Skeletal muscle tissue (tissue), 2 donors: ENCODE results near the gene ATG2A. TPM values are rescaled to one million over a fixed set of nuclear protein-coding genes. Genes with fewer than 3 reads are reported as not detected.

Experiments used
- small RNA-seq: library from RNA; depleted of rRNA; stranded (forward); fragments of <200 nt; gene quantifications from one replicate; pipeline ENCODE3, GENCODE V24; 2014
- total RNA-seq: library from RNA; depleted of rRNA; stranded (reverse); fragments of >200 nt; gene quantifications from one replicate; pipeline ENCODE4 v1.2.3, GENCODE V29; 2014

ATG2A gene
- total RNA-seq, 1 donor from 2014 or later = 3.1 TPM

Small RNA genes within 50 kb of the gene (small RNA-seq; reads per million reads assigned to genes)
- gene MIR6749 = not detected
- not detected for gene MIR6750

Other genes with a start within 250 kb of the ATG2A start
- 9.4 TPM for gene NRXN2, start 194.0 kb downstream of the ATG2A start, total RNA-seq
- gene RASGRP2, start 173.1 kb downstream of the ATG2A start, total RNA-seq = 12.0 TPM
- 291 TPM for gene PYGM, start 157.2 kb downstream of the ATG2A start, total RNA-seq
- 102 TPM for gene SF1, start 138.7 kb downstream of the ATG2A start, total RNA-seq
- gene MAP4K2, start 114.0 kb downstream of the ATG2A start, total RNA-seq = 2.6 TPM
- gene MEN1, start 106.7 kb downstream of the ATG2A start, total RNA-seq = 7.3 TPM
- gene CDC42BPG, start 72.6 kb downstream of the ATG2A start, total RNA-seq = under 0.01 TPM
- 28.2 TPM for gene EHD1, start 38.6 kb downstream of the ATG2A start, total RNA-seq
- 6.3 TPM for gene PPP2R5B, start 7.5 kb upstream of the ATG2A start, total RNA-seq
- gene GPHA2, start 18.7 kb upstream of the ATG2A start, total RNA-seq = not detected
- gene MAJIN, start 54.9 kb upstream of the ATG2A start, total RNA-seq = not detected
- gene BATF2, start 79.8 kb upstream of the ATG2A start, total RNA-seq = 0.52 TPM
- 53.2 TPM for gene ARL2, start 97.0 kb upstream of the ATG2A start, total RNA-seq
- 12.0 TPM for gene SNX15, start 110.2 kb upstream of the ATG2A start, total RNA-seq
- 5.2 TPM for gene SAC3D1, start 124.0 kb upstream of the ATG2A start, total RNA-seq
- 8.4 TPM for gene NAALADL1, start 141.3 kb upstream of the ATG2A start, total RNA-seq
- gene CDCA5, start 166.8 kb upstream of the ATG2A start, total RNA-seq = 1.0 TPM
- 22.4 TPM for gene ZFPL1, start 167.0 kb upstream of the ATG2A start, total RNA-seq
- 166 TPM for gene VPS51, start 179.0 kb upstream of the ATG2A start, total RNA-seq
- gene TM7SF2, start 194.7 kb upstream of the ATG2A start, total RNA-seq = 8.4 TPM
- 4.2 TPM for gene ZNHIT2, start 200.5 kb upstream of the ATG2A start, total RNA-seq
- gene FAU, start 204.9 kb upstream of the ATG2A start, total RNA-seq = 292 TPM
- gene MRPL49, start 205.1 kb upstream of the ATG2A start, total RNA-seq = 21.4 TPM
- 19.8 TPM for gene SYVN1, start 217.3 kb upstream of the ATG2A start, total RNA-seq